SK-N-SH (cell line): ENCODE data around the gene DGKH.

Experiments used
- CTCF ChIP-seq: fragments of 200-600 bp; sonication (generic); IDR thresholded peaks from 2 replicates; pipeline ENCODE4 v1.6.1; 2017; ENCODE audit warnings: antibody characterized with exemption, mild to moderate bottlenecking, moderate library complexity
- GATA2 ChIP-seq: sonication (generic); formaldehyde crosslinking; IDR thresholded peaks from 2 replicates; pipeline ENCODE4 v1.5.0; 2020; ENCODE audit warnings: mild to moderate bottlenecking, missing genetic modification reagents
- IRF3 ChIP-seq: fragments of 150-350 bp; IDR thresholded peaks from 2 replicates; pipeline ENCODE4 v1.6.1; 2016; ENCODE audit warnings: mild to moderate bottlenecking, low read depth, low read length
- JUND ChIP-seq: IDR thresholded peaks from 2 replicates; pipeline ENCODE4 v1.4.0; 2012
- MXI1 ChIP-seq: IDR thresholded peaks from 2 replicates; pipeline ENCODE4 v1.6.1; 2012; ENCODE audit warnings: mild to moderate bottlenecking, low read depth, low read length, improper control_type of control experiment
- PBX3 ChIP-seq: IDR thresholded peaks from 2 replicates; pipeline ENCODE4; 2012
- POLR2AphosphoS5 ChIP-seq: IDR thresholded peaks from 2 replicates; pipeline ENCODE4 v1.6.1; 2012; ENCODE audit warnings: low read depth, low read length
- SIN3A ChIP-seq: IDR thresholded peaks from 2 replicates; pipeline ENCODE4 v1.6.1; 2012; ENCODE audit warnings: low read depth, mild to moderate bottlenecking, low read length, moderate library complexity, borderline replicate concordance
- TEAD4 ChIP-seq: IDR thresholded peaks from 2 replicates; pipeline ENCODE4 v1.4.0; 2012; ENCODE audit warnings: mild to moderate bottlenecking, borderline replicate concordance; ENCODE audit not compliant: insufficient read depth
- USF2 ChIP-seq: fragments of 150-350 bp; IDR thresholded peaks from 2 replicates; pipeline ENCODE4 v1.6.1; 2017; ENCODE audit warnings: antibody characterized with exemption, low read length, low read depth, borderline replicate concordance
- YY1 ChIP-seq: IDR thresholded peaks from 2 replicates; pipeline ENCODE4 v1.4.0; 2012; ENCODE audit warnings: low read depth, mild to moderate bottlenecking

GRCh38 chr13:42284068-42284467, 235.6 kb downstream of the DGKH start:
- TF ChIP-seq GATA2 (CRISPR knock-in tag), result no peak
- TF ChIP-seq JUND, result no peak
- TF ChIP-seq TEAD4, result no peak
- TF ChIP-seq POLR2AphosphoS5, result no peak
- no peak for TF ChIP-seq IRF3
- TF ChIP-seq YY1, result no peak
- TF ChIP-seq CTCF, result no peak
- no peak for TF ChIP-seq USF2
- TF ChIP-seq SIN3A, result no peak
- no peak for TF ChIP-seq MXI1
- TF ChIP-seq PBX3, result no peak
